IMR-90 (cell line): ENCODE data around the gene SCTR.

Experiments used
- CEBPB ChIP-seq: IDR thresholded peaks from 2 replicates; pipeline ENCODE4 v1.6.1; 2012; ENCODE audit warnings: low read depth, low read length, improper control_type of control experiment
- FOS ChIP-seq: fragments of 150-350 bp; IDR thresholded peaks from 2 replicates; pipeline ENCODE4 v1.6.1; 2016; ENCODE audit warnings: low read depth, low read length
- MAFK ChIP-seq: IDR thresholded peaks from 2 replicates; pipeline ENCODE4 v1.6.1; 2012; ENCODE audit warnings: low read depth, low read length, improper control_type of control experiment
- MXI1 ChIP-seq: IDR thresholded peaks from 2 replicates; pipeline ENCODE4 v1.6.1; 2012; ENCODE audit warnings: low read depth, mild to moderate bottlenecking, low read length, moderate library complexity, borderline replicate concordance
- POLR2A ChIP-seq: IDR thresholded peaks from 2 replicates; pipeline ENCODE4 v1.6.1; 2012; ENCODE audit warnings: mild to moderate bottlenecking, low read depth, low read length
- RAD21 ChIP-seq: IDR thresholded peaks from 2 replicates; pipeline ENCODE4 v1.6.1; 2012; ENCODE audit warnings: low read length, improper control_type of control experiment
- RFX5 ChIP-seq: IDR thresholded peaks from 2 replicates; pipeline ENCODE4 v1.8.0; 2012; ENCODE audit warnings: low read depth, mild to moderate bottlenecking, low read length, moderate library complexity
- SMC3 ChIP-seq: fragments of 150-350 bp; IDR thresholded peaks from 2 replicates; pipeline ENCODE4 v1.6.1; 2016; ENCODE audit warnings: low read depth, mild to moderate bottlenecking, antibody characterized with exemption, low read length, moderate library complexity
- TF ChIP-seq, protein P1 (sequence below): conservative IDR thresholded peaks from 2 replicates; pipeline ENCODE4 v1.5.1; 2012; ENCODE audit warnings: mild to moderate bottlenecking, low read depth, low read length, improper control_type of control experiment
- TF ChIP-seq, protein P2 (sequence below): fragments of 150-350 bp; IDR thresholded peaks from 2 replicates; pipeline ENCODE4 v1.6.1; 2017; ENCODE audit warnings: mild to moderate bottlenecking, antibody characterized with exemption, low read length, low read depth
- TF ChIP-seq, protein P3 (sequence below): fragments of 150-350 bp; IDR thresholded peaks from 2 replicates; pipeline ENCODE4 v1.6.1; 2016; ENCODE audit warnings: low read depth, mild to moderate bottlenecking, low read length, moderate library complexity, borderline replicate concordance

DNA sequence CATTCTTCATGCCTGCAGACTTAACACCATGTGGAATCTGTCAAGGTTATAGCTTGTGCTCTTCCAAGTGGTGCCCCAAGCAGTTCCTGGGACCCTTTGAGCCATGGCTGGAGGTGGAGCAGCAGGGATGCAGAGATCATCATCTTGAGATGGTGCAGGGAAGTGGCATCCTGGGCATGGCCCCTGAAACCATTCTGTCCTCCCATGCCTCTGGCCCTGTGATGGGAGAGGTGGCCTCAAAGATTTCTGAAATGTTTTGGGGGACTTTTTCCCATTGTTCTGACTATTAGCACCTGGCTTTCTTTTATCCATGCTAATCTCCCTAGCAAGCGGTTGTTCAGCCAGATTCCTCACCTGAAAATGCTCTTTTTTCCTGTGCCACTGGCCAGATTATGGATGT, 103.0 kb downstream of the SCTR start:
- TF ChIP-seq FOS: no peak
- TF ChIP-seq, protein P1, sequence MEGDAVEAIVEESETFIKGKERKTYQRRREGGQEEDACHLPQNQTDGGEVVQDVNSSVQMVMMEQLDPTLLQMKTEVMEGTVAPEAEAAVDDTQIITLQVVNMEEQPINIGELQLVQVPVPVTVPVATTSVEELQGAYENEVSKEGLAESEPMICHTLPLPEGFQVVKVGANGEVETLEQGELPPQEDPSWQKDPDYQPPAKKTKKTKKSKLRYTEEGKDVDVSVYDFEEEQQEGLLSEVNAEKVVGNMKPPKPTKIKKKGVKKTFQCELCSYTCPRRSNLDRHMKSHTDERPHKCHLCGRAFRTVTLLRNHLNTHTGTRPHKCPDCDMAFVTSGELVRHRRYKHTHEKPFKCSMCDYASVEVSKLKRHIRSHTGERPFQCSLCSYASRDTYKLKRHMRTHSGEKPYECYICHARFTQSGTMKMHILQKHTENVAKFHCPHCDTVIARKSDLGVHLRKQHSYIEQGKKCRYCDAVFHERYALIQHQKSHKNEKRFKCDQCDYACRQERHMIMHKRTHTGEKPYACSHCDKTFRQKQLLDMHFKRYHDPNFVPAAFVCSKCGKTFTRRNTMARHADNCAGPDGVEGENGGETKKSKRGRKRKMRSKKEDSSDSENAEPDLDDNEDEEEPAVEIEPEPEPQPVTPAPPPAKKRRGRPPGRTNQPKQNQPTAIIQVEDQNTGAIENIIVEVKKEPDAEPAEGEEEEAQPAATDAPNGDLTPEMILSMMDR: no peak
- no peak for TF ChIP-seq POLR2A
- TF ChIP-seq, protein P2, sequence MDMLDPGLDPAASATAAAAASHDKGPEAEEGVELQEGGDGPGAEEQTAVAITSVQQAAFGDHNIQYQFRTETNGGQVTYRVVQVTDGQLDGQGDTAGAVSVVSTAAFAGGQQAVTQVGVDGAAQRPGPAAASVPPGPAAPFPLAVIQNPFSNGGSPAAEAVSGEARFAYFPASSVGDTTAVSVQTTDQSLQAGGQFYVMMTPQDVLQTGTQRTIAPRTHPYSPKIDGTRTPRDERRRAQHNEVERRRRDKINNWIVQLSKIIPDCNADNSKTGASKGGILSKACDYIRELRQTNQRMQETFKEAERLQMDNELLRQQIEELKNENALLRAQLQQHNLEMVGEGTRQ: no peak
- TF ChIP-seq MXI1: no peak
- TF ChIP-seq MAFK: no peak
- no peak for TF ChIP-seq RFX5
- no peak for TF ChIP-seq CEBPB
- TF ChIP-seq, protein P3, sequence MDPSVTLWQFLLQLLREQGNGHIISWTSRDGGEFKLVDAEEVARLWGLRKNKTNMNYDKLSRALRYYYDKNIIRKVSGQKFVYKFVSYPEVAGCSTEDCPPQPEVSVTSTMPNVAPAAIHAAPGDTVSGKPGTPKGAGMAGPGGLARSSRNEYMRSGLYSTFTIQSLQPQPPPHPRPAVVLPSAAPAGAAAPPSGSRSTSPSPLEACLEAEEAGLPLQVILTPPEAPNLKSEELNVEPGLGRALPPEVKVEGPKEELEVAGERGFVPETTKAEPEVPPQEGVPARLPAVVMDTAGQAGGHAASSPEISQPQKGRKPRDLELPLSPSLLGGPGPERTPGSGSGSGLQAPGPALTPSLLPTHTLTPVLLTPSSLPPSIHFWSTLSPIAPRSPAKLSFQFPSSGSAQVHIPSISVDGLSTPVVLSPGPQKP: no peak
- TF ChIP-seq RAD21: no peak
- no peak for TF ChIP-seq SMC3
